Measurements from ENCODE around the gene TOX2. TPM values are rescaled to one million over a fixed set of nuclear protein-coding genes. Genes with fewer than 3 reads are reported as not detected.

TOX2 gene
- polyA plus RNA-seq, 3 donors = 2.7 to 3.3 (median 3.2) TPM

DNA sequence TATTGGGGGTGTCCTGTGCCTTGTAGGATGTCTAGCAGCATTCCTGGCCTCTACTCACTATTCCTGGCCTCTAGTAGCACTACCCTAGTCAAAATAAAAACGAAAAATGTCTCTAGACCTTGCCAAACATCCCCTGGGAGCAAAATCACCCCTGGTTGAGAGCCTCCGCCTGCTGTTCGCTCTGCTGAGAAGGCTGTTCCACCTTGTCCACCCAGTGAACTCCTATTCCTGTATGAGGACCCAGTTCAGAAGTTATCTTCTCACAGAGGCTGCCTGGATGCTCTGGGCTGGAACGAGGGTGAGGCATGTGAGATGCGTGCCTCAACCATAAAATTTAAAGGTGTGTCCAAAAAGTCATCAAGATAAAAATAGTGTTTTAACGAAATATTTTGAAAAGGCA is 101.9 kb downstream of the TOX2 start:
- DNase-seq (ENCODE audit: low read depth in 3 of 3, low spot score in 2 of 3) = no peak

DNA sequence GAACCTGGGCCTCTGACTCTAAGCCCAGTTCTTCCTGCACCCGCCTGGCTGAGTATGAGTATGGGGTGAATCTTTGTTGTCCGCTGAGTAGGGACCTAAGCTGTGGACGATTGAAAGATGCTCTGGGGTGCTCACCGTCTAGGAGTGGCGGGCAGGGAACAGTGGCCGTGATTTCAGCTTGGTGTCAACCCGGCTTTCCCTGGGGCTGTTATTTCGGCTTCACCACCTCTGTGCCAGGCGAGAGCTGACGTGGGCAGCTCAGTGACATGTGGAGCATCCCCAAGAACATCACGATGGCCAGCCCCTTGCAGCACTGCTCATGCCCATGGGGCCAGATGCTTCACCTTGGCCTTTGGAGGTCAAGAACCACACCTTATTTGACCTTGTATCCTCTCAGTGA is 102.6 kb downstream of the TOX2 start:
- DNase-seq (ENCODE audit: low read depth in 3 of 3, low spot score in 2 of 3) = no peak

DNA sequence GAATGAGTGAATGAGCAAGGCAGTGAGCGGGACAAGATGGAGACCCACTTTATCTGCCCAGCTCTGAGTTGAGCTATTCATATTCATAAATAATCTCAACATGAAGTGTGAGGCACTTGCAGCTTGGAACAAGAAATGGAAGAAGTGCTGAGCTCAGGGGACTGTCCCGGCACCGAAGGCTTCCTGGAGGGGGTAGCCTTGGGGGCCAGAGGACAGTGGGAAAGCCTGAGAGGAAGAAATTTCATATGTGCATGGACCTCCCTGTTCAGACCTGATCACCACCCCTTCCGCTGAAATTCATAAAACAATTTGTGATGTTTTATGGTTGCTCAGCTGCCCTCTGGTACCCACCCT is 103.2 kb downstream of the TOX2 start:
- no peak for DNase-seq (ENCODE audit: low read depth in 3 of 3, low spot score in 2 of 3)

DNA sequence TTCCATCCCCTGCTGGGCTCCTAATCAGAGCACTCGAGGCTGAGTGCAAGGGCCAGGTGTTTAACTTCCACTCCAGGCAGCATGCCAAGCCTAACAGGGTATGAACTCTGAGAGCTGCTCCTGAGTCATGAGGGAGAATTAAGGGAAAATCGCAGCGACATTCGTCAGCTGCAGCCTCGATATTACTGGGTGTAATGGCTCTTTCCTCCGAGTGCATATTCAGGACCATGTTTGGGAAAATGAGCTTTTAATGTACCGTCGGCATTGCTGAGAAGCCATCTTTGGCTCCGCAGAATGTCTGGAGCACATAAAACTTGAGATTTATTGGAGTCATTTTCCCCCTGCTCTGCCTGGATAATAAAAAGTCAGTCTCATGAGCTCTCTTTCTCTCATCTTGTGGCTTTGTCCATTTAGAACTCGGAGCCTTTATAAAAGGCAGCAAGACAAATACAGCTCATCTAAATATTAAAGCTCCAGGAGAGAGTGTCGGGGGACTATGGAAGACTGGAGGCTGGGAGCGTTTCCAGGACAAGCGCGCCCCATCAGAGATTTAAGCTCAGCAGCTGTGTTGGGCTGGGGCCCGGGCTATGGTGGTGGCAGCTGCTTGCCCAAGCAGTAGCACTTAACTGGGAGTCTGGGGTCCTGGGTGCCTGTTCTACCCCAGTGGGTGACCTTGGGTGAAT is 103.7 kb downstream of the TOX2 start:
- peak in 1 of 3 donors; percentile 73 for DNase-seq (ENCODE audit: low read depth in 3 of 3, low spot score in 2 of 3)

DNA sequence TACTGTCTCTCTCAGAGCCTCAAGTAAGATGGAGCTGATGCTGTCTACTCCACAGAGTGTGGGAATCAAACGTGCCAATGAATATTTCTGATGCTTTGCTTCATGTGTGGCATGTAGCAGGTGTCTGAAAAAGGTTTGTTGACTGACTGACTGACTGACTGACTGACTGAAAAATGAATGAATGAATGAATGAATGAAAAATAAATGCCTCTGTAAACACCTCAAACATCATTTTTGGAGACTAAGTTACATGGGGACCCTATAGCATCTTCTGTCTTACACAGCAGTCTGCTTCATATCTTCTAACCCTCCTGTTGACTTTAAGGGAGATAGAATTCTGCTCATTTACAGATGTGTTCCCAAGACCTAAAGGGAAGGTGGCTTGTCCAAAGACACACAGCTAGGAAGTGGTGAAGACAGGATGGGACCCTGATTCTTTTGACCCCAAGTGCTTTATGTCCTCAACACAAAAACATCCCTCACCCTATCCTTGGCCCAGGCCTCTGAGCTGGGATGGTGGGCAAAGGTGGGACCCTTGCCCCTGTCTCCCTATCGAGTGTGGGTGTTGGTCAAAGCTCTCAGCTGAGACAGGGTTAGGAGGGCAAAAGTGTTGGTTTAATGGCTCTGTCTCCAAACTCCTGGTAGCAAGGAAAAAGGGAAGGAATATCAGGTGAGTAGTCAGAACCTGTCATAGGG is 104.4 kb downstream of the TOX2 start:
- DNase-seq (ENCODE audit: low read depth in 3 of 3, low spot score in 2 of 3) = no peak

DNA sequence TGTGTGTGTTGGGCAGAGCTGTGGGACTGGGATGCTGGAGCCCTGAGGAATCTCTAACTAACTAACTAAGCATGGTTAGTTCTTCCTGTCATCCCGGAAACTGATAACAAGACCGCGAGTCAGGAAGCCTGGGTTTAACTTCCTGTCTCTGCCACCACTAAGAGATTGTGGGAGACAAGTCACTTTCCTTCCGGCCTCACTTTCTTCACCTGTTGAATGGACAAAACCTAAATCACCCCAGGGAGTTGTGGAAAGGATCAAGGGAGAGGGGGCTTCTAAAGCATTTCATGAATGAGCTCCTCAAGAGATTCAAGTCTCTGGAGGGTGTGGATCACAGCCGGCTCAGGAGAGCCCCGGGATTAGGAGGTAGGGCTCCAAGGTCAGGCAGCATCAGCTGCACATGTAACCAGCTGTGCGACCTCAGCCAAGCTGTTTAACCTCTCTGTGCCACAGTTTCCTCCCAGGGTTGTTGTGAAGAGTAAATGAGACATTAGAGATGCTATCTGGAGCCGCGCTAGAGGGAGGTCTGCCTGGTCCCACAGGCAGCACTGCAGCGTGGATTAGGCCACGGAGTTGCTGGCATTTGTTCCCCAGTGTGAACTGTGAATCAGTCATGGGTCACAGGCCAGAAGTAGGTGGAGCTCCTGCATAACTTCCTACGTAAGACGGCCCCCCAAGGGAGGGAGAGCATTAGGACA is 105.1 kb downstream of the TOX2 start:
- DNase-seq (ENCODE audit: low read depth in 3 of 3, low spot score in 2 of 3) = no peak

DNA sequence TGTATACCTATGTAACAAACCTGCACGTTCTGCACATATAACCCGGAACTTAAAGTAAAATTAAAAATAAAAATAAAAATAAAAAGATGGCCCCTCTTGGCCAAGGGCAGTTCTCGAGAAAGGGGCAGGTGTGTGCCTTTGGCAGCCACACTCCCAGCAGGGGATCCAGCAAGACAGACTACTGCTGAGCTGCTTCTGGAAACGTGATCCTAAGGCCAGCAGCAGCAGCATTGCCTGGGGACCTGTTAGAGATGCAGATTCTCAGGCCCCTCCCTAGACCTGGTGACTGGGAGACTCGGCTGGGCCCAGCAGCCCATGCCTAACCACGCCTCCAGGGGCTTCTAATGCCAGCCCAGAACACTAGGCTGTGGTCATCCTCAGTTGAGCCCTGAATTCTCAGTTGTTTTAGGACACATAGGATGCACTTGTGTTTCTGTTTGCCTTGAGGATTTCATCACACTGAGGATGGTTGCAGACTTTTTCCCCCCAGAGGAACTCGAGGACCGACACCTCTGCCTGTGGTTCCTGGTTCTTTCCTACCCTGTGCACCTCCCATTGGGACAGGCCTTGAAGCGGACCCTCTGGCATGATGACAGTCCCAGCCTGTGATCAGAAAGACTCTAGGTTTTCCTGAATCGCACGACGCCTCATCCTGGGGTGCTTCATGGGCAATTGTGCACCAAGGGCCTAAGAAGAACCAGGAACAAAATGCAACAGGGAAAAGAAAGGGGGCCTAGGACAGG is 105.9 kb downstream of the TOX2 start:
- no peak for DNase-seq (ENCODE audit: low read depth in 3 of 3, low spot score in 2 of 3)

DNA sequence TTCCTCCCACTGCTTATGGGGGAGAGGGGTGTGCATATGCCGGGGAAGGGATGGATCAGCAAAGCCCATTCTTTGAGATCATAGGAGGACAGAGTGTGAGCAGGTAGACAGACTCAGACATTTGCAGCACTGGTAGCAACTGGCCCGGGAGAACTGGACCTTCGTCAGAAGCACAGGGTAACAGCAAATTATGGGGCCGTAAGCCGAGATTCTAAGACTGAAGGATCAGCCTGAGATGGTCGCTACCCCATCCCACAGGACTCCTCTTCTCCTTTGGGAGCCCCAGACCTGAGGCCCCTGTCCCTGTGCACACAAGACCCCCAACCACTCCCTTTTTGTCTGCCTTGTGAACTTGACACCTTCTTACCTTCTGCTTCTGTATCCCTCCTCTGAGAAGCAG is 106.5 kb downstream of the TOX2 start:
- DNase-seq (ENCODE audit: low read depth in 3 of 3, low spot score in 2 of 3) = no peak

DNA sequence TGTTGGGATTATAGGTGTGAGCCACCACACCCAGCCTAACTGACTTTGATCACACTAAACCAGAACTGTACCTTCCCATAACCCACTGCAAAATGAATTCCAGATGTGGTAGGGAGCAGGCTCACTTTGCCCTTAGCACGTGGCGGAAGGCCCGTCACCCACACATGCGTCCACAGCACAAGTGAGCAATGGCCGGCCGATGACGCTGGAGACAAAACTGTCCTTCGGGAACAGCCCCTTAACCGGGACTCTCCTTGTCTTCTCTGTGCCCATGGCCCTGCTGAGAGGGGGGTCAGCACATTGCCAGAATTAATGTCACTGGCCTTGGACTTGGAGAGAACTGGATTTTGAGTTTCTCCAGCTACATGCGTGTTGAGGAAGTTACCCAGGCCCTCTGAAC is 107.2 kb downstream of the TOX2 start:
- DNase-seq (ENCODE audit: low read depth in 3 of 3, low spot score in 2 of 3) = no peak

DNA sequence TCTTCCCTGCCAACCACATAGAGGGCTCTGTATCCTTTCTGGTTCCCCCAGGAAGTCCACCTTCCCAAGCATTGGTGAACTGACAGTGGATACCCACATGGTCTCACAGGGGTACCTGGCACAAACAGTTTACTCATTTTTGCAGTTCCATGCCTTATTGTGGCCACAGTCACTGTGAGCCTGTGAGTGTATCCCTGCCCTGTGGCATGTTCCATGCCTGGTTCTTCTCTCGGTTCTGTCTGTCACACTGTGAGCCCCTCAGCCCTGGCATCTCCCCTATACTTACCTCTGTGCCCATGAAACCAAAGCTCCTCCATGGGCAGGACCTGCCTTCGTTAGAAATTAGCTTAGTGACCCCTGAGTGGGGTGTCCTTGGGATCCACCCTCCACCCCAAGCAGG is 107.8 kb downstream of the TOX2 start:
- DNase-seq (ENCODE audit: low read depth in 3 of 3, low spot score in 2 of 3) = no peak

DNA sequence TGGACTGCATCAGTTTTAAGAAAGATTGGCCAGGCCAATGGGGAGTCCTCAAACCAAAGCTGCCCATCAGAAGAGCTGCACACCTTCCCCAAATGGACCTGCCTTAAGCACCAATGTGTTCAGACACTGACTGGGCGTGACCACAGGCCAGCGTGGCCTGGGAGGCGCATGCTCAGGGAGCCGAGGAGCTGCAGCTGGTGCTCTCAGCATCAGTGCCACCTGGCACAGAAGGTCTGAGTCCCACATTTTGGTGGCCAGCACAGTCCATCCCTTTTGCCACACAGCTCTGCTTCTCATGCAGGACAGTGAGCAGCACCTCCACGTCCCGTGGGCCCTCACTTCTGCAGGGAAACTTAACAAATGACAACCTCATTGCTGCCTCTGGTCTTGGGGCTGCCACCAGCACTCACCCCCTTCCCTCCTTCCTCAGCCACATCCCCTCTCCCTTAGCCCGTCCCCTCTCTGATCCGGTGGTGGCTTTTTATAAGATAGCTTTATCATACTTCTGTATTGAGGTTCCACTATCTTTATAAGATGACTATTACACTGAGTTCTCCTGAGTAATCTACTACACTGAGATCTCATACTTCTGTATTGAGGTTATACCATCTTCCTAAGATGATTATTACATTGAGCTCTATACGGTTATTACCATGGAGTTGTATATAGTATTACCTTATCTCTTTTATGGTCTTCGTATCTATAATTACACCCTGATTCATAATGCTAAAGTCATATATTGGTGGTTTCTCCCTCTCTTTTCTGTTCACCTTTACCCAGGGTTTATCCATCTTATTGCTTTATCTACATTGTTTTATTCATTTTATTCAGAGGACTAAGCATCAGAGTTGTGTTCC is 109.1 kb downstream of the TOX2 start:
- no peak for DNase-seq (ENCODE audit: low read depth in 3 of 3, low spot score in 2 of 3)

DNA sequence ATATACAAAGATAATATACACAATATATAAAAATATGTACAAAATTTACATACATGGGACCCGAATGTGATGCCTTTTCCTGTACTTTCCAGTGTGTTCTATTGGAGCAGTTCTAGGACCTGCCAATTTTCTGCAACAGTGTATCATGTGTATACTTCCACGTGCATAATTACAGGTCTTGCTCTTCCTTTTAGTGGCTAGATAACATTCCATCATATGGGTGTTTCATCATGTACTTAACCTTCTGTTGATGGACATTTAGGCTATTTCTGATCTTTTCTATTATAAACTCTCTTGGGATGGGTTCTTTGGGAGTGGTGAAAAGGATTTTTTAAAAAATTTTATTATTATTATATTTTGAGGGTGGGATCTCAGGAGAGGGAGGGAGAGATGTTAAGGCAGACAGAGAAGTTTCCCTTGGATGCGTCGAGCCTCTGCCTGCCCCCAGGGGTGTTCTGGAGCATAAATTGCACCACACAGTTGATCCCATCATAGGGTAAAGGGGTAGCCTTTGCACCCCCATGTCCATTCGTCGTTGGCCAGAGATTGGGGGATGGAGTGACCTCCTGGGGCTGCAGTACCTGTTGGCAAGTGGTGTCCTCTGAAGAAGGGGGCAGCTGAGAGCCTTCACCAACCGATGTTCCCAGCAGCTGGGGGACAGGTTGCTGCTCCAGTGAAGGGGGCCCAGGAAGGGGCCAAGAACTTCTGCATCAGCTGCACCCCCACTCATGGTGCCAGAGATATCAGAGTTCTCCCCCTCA is 110.3 kb downstream of the TOX2 start:
- no peak for DNase-seq (ENCODE audit: low read depth in 3 of 3, low spot score in 2 of 3)

DNA sequence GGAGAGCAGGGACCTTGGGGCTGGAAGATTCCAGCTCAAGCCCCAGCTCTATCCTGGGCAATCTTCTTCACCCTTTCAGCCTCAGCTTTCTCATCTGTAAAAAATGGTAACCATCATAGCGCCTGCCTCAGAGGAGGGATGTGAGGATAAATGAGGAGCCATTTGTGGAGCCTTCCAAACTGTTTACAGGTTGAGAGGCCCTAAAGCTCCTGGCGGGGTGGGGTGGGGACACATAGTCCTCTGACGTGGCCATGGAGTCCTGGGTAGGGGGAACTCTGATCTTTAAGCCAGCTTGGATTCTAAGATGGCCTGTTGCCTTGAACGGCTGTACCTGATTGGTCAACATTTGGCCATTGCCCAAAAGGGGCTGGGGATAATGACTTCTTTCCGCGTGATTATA is 111.1 kb downstream of the TOX2 start:
- DNase-seq (ENCODE audit: low read depth in 3 of 3, low spot score in 2 of 3) = no peak

DNA sequence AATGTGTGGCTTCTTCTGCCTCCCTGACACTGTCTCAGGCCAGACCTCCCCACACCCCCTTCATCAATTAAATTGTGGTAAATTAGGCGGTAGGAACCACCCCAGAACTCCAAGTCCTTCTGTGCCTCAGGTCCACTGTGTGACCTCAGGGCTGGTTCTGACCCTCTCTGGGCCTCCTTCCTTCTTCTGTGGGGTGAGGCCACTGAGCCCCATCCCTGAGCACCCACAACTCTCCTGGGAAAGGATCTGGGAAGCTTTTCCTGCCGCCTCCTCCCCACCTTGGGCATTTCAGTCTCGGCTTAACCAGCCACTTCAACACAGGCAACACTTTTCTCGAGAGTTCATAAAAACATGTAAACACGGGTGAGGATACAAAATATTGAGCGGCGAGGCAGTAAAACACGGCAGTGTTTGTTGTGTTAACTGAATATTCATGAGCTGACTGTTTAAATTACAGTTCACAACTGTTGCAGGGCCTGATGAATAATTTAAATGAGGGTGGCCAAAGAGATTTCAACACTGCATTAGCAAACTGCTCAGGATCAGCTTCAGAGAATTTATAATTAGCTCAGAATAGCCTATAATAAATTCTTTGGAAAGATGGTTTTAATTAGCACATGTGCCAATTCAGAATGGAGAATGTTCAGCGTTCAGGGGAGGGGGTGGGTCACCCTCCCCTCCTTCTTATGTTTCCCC is 112.1 kb downstream of the TOX2 start:
- no peak for DNase-seq (ENCODE audit: low read depth in 3 of 3, low spot score in 2 of 3)

DNA sequence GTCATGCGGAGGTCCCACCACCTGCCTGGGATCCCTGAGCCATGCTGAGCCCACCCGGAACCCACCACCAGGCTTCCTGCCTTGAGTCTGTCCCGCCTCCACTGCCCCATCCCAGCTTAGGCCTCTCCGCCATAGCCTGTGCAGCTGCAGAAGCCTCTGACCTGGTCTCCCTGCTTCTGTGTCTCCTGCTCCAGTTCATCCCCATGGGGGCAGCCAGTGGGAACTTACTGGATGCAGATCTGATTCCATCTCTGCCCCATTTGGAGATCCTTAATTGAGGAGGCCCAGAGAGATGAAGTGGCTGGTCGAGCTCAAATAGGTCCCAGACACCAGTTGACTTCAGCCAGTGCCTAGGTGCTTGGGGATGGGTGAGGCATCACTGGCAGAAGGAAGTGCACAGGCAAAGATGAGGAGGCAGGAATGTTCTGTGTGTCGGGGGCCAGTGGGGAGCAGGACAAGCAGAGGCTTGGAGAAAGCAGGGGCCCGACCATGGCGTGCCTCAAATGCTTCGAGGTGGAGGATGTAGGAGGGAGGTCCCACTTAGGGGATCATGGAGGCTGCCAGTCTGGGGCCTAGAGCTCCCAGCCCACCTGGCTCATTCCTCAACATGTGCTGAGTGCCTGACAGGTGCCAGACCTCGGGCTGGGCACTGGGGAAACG is 112.8 kb downstream of the TOX2 start:
- DNase-seq (ENCODE audit: low read depth in 3 of 3, low spot score in 2 of 3) = no peak

DNA sequence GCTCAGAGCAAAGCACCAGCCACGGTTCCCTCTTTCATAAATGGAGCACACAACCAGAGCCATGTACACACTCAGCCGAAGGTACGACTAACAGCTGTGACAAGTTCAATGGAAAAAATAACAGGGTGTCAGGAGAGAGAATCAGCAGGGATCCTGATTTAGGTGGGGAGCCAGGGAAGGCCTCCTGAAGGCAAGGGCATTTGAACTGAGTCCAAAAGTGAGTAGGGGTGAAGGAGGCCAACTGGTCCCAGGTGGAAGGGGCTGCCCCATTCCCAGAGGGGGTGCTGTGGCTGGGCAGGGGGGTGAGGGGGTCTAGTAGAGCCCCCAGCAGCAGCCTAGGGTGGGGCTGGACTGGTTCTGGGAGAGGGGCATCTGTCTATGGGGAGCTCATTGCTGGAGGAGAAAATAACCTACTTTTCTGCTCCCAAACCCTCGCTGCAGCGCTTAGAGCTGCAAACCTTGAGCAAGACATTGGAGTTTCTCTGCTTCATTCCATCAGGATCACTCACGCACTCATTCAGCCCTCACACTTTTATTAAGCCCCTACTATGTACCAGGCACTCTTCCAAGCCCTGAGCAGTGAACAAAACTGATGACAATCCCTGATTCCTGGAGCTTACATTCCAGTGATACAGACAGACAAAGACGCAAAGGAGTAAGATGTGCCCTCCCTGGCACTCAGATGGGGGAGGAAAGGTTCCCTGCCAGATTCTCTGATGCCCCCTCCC is 113.5 kb downstream of the TOX2 start:
- no peak for DNase-seq (ENCODE audit: low read depth in 3 of 3, low spot score in 2 of 3)

DNA sequence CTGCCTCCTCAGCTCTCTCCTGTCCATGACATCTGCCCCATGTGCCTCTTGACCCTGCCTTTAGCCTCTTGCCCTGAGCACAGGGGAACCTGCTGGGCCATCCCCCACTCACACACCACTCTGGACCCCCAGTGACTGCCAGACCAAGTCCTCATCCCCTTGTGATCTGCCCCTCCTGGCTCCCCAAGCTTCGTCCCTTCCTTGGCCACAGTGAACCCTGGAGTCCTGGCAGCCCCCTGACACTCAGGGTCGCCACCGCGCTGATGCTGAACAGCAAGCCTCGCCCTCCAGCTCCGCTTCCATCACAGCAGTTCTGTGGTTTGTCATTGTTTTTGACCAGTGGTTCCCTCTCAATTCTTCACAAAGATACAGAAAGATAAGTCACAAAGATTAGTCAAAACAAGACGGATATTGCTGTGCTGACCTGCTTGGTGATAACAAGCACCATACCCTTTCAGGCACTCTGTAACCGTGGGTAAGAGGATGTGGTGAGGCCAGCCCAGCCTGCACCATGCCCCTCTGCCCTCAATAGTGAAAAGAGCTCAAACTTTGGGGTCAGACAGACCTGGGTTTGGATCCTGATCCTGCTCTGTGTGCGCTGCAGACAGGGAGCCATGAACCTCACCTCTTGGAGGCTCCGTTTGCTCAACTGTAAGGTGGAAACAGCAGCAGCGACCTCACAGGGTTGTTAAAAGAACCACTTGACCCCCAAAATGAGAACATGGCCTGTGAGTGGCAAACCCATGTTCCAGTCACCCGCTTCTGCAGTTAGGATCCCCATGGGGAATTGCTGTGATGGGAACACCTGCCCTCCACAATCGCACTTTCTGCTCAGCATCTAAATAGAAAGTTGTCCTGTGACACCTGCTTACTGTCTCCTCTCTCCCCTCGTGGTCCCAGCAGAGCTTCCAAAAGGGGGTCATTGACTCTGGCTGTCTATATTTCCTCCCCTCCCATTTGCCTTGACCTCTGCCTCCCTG is 114.5 kb downstream of the TOX2 start:
- DNase-seq (ENCODE audit: low read depth in 3 of 3, low spot score in 2 of 3) = no peak
